ENCODE results near the gene TTC39B. TPM values are rescaled to one million over a fixed set of nuclear protein-coding genes. Genes with fewer than 3 reads are reported as not detected.

The TTC39B gene
- total and polyA plus RNA-seq, 2 of the 8 experiments (the other 6 are each of a cell fraction or from before 2014, with no cell fraction given): 1.6 to 10.9 TPM

DNA sequence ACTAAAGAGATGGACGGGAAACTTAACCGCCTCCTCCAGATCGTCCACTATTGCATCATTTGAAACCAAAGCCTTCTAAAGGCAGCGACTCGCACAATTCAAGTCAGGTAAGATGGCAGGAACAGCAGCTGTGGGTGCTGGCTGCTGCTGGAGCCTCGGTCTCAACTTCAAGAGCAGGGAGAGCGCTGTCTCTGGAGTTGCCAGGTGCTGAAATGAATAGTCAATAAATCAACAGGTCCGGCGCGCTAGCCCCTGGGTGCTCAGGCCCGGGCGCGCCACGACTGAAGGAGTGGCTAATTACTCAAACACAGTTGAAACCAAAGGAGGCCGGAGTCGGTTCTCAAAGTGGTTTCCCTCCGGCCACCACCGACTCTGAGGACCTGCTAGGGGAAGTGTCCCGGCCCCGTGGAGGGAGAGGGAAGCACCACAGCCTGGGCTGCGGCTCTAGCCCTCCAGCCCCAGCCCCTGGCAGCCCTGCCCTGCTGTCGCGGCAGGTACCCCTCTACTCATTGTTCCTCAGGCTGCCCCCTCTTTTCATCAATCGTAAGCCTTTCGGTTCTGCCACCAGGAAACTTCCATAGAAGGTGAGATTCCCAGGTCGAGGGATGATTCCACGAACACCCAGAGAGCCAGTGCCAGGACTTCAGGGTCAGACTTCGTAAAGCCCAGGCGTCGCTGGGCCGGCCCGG, 804 bp downstream of the TTC39B start:
- CTCF ChIA-PET (ENCODE audit: partially characterized antibody): interaction anchor here (0.6 to 1.9 kb wide), 4 partner anchors 12 to 94 kb away, joined by 3 to 7 read pairs (median 4); no protein-coding TSS in a partner anchor
- TF ChIP-seq CHD1 (IDR thresholded peaks at IDR 0.05; ENCODE audit: low read depth, low read length): no peak
- peak in 1 of 2 experiments; percentile 35; a peak in 1 of 4 replicates for TF ChIP-seq SIN3A (conservative IDR thresholded peaks at IDR 0.05 in 1 of 2, IDR thresholded peaks at IDR 0.05 in 1 of 2; ENCODE audit: low read depth in 1 of 2, low read length in 2 of 2)
- TF ChIP-seq SP4 (IDR thresholded peaks at IDR 0.05; ENCODE audit: low read length): no peak
- TF ChIP-seq SAP30 (IDR thresholded peaks at IDR 0.05; ENCODE audit: insufficient read depth, insufficient replicate concordance, low read length): no peak
- no peak for TF ChIP-seq RXRA (IDR thresholded peaks at IDR 0.05; ENCODE audit: insufficient read depth, low read depth, low read length)
- no peak for TF ChIP-seq EGR1 (IDR thresholded peaks at IDR 0.05; ENCODE audit: borderline replicate concordance, low read depth, low read length)
- no peak for TF ChIP-seq TAF7 (optimal IDR thresholded peaks at IDR 0.05; ENCODE audit: borderline replicate concordance, low read depth, low read length)
- peak; percentile 21; the same call in 1 of the 2 replicates for TF ChIP-seq POLR2AphosphoS5 (IDR thresholded peaks at IDR 0.05; ENCODE audit: low read depth, low read length)
- TF ChIP-seq TCF12 (IDR thresholded peaks at IDR 0.05; ENCODE audit: low read depth, low read length): no peak
- no peak for TF ChIP-seq KDM5A (IDR thresholded peaks at IDR 0.05; ENCODE audit: low read length)
- TF ChIP-seq BACH1 (IDR thresholded peaks at IDR 0.05; ENCODE audit: low read length): no peak
- TF ChIP-seq TAF1 (IDR thresholded peaks at IDR 0.05; ENCODE audit: low read depth, low read length): peak; percentile 30; the same call in 1 of the 2 replicates

More for the DNA sequence above, 804 bp downstream of the TTC39B start:
- H2BK5ac ChIP-seq (ENCODE audit: low read depth, low read length): peak overlapping the region; percentile 37
- peak overlapping the region; percentile 46; the same call in 1 of the 2 replicates for H4K8ac ChIP-seq (ENCODE audit: extremely low read depth, insufficient read depth, low read length)
- no peaks in the 10 kb centered on the region for H3K36me3 ChIP-seq (ENCODE audit: control insufficient read depth in 2 of 4, insufficient read depth in 4 of 4, low read length in 3 of 4)
- no peak overlapping the region for H2BK120ac ChIP-seq (replicated peaks; ENCODE audit: low read depth, low read length)
- H3K27ac ChIP-seq (ENCODE audit: low read depth, low read length): peak overlapping the region; percentile 26; the same call in 1 of the 2 replicates
- no peaks in the 10 kb centered on the region for H4K20me1 ChIP-seq (replicated peaks in 1 of 2; ENCODE audit: control insufficient read depth in 1 of 2, insufficient read depth in 2 of 2, low read length in 2 of 2)
- no peak overlapping the region; the same call in 1 of the 2 replicates for H2AK5ac ChIP-seq (ENCODE audit: low read depth, low read length)
- POLR2A ChIA-PET (ENCODE audit: partially characterized antibody): interaction anchor here (1.0 to 2.8 kb wide), 11 partner anchors 9 to 301 kb away, joined by 3 to 8 read pairs (median 3); no protein-coding TSS in a partner anchor
- peak overlapping the region in 3 of 4 experiments; percentile 38 to 61 (median 38); a peak in 6 of 7 replicates for H3K9ac ChIP-seq (replicated peaks in 1 of 4; ENCODE audit: extremely low read depth in 1 of 4, low read depth in 3 of 4, low read length in 3 of 4)
- H3K18ac ChIP-seq (ENCODE audit: extremely low read depth, low read length): peak overlapping the region; percentile 36
- H4K91ac ChIP-seq (replicated peaks; ENCODE audit: insufficient read length, low read length): no peak overlapping the region
- WGBS, 2 experiments (ENCODE audit: extremely low coverage in 1 of 2, insufficient coverage in 1 of 2, insufficient read length in 1 of 2, insufficient replicate concordance in 2 of 2, low coverage in 1 of 2, low lambda C conversion rate in 2 of 2, missing lambda C conversion rate in 1 of 2): 14% methylated on average over 28 of the region's 32 CpGs; no CpG with 5 or more reads in 1 of the 2 experiments
- H3K56ac ChIP-seq (replicated peaks; ENCODE audit: insufficient read length, low read depth, low read length): no peak overlapping the region
- no peaks in the 10 kb centered on the region for H3K27me3 ChIP-seq (replicated peaks in 1 of 4; ENCODE audit: control insufficient read depth in 3 of 4, extremely low read depth in 1 of 4, insufficient read depth in 3 of 4, low read length in 3 of 4)
- H3K79me2 ChIP-seq (ENCODE audit: control insufficient read depth in 1 of 2, insufficient read depth in 2 of 2, low read length in 2 of 2): no peaks in the 10 kb centered on the region; a peak in 1 of 4 replicates
- peak overlapping the region; percentile 76 to 89 (median 80) for H3K4me3 ChIP-seq (ENCODE audit: extremely low read depth in 1 of 4, insufficient read depth in 2 of 4, low read depth in 3 of 4, low read length in 4 of 4)
- peaks cover 9% of the 10 kb centered on the region for H3K23me2 ChIP-seq (ENCODE audit: low read depth, low read length)
- H3K4ac ChIP-seq (replicated peaks; ENCODE audit: insufficient read length, low read depth, low read length): no peak overlapping the region
- peak overlapping the region; percentile 13 for H4K5ac ChIP-seq (ENCODE audit: insufficient read length, low read depth, low read length)
- no peak overlapping the region for H3K14ac ChIP-seq (ENCODE audit: insufficient read length)
- DNase-seq (ENCODE audit: low read depth in 1 of 2, low spot score in 2 of 2) (peak; percentile 15 to 74), FAIRE-seq (no peak)
- H3K79me1 ChIP-seq (ENCODE audit: low read depth, low read length): no peaks in the 10 kb centered on the region
- H3K9me3 ChIP-seq (ENCODE audit: insufficient read depth in 2 of 2, low read depth in 1 of 2, low read length in 1 of 2): no peaks in the 10 kb centered on the region
- peaks cover 0 to 7% (median 0%) of the 10 kb centered on the region in 4 experiments; a peak in 2 of 7 replicates for H3K4me1 ChIP-seq (replicated peaks in 1 of 4; ENCODE audit: control insufficient read depth in 3 of 4, insufficient read depth in 4 of 4, low read length in 3 of 4)
- peak overlapping the region; percentile 35; the same call in 1 of the 2 replicates for H2AFZ ChIP-seq (ENCODE audit: low read length)
- H2BK15ac ChIP-seq (ENCODE audit: low read length): no peak overlapping the region
- no peak overlapping the region for H2BK20ac ChIP-seq (ENCODE audit: low read length)
- no peak overlapping the region; the same call in 1 of the 2 replicates for H2BK12ac ChIP-seq (ENCODE audit: low read depth, low read length)
- peak overlapping the region; percentile 82 to 87 for H3K4me2 ChIP-seq (ENCODE audit: insufficient read depth in 1 of 2, low read depth in 2 of 2, low read length in 2 of 2)
- H3K23ac ChIP-seq (ENCODE audit: insufficient read length): no peak overlapping the region

Data from H1 (cell line).